Ovary (tissue), 3 donors: ENCODE measurements around the gene LRMDA.

Source experiments
- EP300 ChIP-seq: sonication (generic); formaldehyde crosslinking; IDR thresholded peaks from one replicate; pipeline ENCODE4 v1.6.1; 2017; ENCODE audit warnings: antibody characterized with exemption
- POLR2A ChIP-seq: fragments of 450-650 bp; IDR thresholded peaks from one replicate; pipeline ENCODE4 v1.6.1; 2017; ENCODE audit warnings: antibody characterized with exemption, mild to moderate bottlenecking, moderate library complexity
- TF ChIP-seq, protein P1 (sequence below), 3 donors: fragments of 450-650 bp in 2 of 3; fragments of 200-600 bp in 1 of 3; IDR thresholded peaks; one replicate each; pipeline versions ENCODE4 v1.5.1 to v1.8.0; 2016 to 2022; ENCODE audit warnings: antibody characterized with exemption in 3 of 3, mild to moderate bottlenecking in 1 of 3
- donor health status: DM: no; HTN: no; CAD: no.

DNA sequence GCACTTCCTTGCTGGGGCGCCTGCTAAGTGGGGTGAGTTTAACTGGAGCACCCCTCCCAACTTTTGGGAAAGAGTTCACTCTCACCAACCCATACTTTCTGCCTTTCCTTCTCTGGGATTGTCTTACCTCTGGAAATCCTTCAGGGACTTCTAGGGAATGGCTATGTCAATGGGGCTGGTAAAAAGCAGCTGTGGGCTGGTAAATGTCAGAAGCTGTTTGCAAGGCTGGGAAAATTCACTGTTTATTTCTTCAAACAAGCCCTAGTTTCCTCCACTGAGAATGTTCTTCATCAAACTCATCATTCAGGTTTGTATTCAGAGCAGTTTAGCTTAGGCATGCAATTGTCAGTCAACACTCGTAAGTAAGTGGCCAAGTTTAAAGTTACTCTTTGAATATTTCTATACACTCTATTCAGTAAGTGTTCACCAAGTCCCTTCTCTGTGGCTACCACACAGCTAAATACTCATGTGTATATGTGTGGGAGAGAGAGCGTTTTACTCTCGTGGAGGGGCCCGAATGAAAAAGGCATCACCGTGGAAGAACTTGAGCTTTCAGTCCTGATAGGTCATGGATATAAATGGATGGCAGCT is 654.8 kb downstream of the LRMDA start:
- TF ChIP-seq, protein P1, sequence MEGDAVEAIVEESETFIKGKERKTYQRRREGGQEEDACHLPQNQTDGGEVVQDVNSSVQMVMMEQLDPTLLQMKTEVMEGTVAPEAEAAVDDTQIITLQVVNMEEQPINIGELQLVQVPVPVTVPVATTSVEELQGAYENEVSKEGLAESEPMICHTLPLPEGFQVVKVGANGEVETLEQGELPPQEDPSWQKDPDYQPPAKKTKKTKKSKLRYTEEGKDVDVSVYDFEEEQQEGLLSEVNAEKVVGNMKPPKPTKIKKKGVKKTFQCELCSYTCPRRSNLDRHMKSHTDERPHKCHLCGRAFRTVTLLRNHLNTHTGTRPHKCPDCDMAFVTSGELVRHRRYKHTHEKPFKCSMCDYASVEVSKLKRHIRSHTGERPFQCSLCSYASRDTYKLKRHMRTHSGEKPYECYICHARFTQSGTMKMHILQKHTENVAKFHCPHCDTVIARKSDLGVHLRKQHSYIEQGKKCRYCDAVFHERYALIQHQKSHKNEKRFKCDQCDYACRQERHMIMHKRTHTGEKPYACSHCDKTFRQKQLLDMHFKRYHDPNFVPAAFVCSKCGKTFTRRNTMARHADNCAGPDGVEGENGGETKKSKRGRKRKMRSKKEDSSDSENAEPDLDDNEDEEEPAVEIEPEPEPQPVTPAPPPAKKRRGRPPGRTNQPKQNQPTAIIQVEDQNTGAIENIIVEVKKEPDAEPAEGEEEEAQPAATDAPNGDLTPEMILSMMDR (IDR thresholded peaks at IDR 0.05), result no peak
- TF ChIP-seq EP300 (no peak), POLR2A (no peak)
